Measurements from ENCODE around the gene LHFPL3. TPM values are rescaled to one million over a fixed set of nuclear protein-coding genes. Genes with fewer than 3 reads are reported as not detected.
A peak's percentile ranks its signal among the peaks of the same experiment; 100 is the strongest.
"Not testable (repeated sequence)": the region's sequence is repeated elsewhere in the genome, so short reads cannot be mapped to it uniquely, and the experiment has no call there.

The LHFPL3 gene
- total RNA-seq, 1 donor from 2014 or later: 7.2 TPM

DNA sequence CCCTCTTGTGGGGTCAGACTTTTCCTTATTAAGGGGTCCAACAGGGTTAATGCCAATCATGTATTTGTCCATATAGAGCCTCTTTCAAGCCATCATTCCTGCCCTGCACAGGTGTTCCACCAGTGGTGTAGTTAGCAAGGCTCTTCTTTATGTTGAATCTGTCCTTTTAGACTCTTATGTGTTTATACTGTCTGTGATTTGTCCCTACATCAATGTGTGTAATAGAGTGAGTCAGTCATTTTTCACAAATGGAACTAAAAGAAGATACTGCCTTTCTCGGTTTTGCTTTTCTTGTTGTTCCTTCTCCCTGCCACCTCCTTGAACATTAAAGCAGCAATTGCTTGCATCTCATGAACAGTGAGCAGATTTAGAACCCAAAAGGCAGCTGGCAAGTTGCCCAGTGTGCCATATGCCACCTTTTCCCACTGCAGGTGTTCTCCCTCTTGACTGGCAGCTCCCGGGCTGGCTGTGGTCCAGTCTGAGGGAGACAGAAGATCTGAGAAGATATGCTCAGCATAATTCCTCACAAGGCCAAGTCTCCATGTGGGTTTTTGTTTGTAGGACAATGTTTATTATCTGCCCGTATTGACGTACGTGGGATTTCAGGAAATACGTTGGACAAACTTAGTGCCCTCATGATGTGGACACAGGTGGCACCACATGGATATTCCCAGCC lies 154.1 kb downstream of the LHFPL3 start:
- no peak for DNase-seq (ENCODE audit: low spot score)

DNA sequence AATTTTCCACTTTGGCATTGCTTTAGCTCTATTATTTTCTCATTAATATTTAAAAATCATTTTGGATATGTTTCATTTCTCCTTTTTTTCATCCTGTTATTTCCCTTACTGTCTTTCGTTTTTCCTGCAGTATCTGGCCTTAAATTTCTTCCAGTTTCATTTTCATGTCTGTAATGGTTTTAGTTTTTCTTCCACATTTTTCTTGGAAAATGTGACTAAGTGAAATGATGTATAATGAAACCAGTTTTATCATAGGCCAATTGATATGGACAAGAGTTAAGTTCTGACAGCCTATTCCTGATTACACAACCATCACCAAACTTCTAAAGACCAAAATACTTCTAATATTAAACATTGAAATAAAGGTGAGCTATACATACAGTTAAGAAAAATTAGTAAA lies 158.5 kb downstream of the LHFPL3 start:
- no peak for DNase-seq (ENCODE audit: low spot score)

DNA sequence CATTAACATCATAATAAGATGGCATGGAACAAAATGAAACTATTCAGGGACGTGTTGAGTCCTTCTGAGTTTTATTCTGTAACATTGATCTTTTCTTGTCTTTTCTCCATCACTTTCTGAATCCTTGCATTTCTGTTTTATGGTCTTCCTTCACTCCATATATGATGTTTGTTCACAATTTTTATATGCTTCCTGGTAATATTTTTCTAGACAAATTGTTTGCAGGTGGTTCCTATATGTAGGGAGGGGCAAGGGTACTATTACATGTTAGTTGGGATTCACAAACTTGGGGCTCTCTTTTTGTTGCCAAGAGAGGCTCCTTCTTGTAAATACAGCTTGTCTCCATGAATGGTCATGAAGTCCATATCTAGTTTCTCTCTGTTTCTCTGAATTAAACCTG lies 159.2 kb downstream of the LHFPL3 start:
- no peak for DNase-seq (ENCODE audit: low spot score)

DNA sequence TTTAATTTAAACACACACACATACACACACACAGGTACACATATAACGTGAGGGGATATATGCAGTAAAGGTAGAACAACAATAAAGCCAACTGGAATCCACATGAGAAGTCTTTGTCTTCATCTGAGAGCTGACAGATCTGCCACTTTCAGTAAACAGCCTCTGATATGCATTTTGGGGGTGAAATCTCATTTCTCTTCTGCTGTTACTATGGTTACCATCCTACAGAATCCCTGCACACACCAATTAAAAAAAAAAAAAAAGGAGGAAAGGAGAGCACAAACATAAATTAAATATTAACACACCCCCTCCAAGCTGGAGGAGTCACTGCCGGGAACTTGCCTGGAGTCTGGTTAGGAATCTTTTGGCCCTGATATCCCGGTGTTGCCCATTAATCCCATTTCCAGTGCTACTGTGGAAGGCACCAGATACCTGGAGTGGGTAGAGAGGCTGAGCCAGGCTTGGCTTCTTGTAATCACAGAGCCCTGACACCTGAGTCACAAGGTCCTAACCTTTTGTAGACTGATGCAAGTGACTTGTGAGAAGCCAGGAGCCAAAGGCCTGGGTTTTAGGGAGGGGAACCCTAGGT lies 169.1 kb downstream of the LHFPL3 start:
- no peak for DNase-seq (ENCODE audit: low spot score)

DNA sequence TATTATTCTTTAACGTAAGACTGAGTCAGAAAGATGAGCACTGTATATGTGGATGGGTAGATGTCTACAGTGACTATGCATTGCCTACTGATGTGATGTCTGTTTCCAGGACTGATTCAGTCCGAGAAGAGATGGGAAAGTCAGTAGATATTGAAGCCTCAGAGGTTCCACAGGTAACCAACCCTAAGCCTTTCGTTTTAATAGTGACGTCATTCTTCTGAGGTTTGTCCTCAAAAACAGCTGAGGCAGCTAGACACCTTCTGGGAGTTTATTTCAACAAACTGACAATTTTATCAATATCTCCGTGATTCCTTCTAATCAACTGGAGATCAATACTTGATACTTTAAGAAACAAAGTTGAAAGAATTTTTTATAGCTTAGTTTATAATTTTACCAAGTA lies 171.6 kb downstream of the LHFPL3 start:
- no peak for DNase-seq (ENCODE audit: low spot score)

DNA sequence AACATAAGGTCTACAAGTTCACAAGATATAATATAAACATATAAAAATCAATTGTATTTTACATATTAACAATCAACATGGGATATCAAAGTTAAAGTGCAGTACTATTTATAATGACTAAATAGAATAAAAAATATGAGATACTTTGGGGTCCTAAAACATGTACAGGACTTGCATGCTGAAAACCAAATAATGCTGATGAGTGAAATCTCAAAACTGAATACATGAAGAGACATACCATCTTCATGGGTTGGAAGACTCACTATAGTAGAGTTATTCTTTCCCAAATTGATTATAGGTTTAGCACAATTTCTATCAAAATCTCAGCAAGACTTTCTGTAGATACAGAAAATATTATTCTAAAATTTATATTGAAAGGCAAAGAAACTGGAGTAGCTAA lies 181.5 kb downstream of the LHFPL3 start:
- DNase-seq (ENCODE audit: low spot score): no peak

DNA sequence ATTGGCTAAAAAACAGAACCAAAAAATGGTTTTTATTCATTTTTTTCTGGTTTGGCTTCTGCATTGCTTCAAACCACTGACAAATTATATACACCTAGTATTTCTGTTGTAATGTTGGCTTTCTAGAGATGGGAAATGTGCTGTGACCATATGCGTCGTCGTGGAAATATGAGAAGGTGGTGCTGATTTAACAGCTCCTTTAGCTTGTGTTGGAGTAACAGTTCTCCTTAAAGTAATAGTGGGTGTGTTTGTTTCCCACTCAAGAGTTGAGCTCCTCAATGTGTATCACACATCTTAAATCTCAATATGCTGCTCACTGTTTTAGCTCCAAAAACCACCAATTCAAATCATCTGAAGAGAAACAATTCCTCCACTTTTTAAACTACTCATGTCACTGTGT lies 196.4 kb downstream of the LHFPL3 start:
- DNase-seq (ENCODE audit: low spot score): no peak

DNA sequence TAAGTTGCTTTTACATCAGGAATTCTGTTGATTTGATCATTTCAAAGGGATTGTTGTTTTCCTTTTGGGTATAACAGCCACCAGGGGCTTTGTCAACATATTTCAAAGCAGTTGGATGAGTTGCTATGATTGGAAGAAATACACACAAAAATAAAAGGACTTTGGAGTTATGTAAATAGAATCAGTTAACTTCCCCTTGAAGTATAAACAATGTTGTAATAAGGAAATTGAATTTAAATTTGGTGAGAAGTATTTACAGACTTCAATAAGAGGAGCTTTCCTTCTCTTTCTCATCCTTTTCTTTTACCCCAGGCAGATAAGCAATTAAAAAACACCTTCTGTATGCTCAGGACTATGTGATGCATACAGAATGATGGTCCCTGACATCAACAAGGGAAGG lies 199.7 kb downstream of the LHFPL3 start:
- no peak for DNase-seq (ENCODE audit: low spot score)

DNA sequence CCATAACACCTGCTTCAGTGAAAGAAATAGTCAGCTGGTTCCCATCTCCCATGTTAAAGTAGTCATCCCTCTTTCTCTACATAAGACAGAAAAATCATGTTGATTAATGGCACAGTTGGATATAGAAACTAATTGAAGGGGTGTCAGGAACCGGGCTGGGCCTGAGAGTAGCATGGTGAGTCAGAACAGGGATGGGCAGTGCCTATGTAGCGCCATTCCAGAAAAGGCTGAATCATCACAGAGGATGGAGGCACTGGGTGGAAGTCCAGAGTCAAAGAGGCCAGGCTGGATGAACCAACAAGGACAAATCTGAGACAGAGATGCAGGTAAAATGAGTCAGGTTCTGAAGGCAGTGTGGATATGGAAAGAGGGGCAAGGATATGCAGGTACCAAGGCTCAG lies 201.2 kb downstream of the LHFPL3 start:
- no peak for DNase-seq (ENCODE audit: low spot score)

DNA sequence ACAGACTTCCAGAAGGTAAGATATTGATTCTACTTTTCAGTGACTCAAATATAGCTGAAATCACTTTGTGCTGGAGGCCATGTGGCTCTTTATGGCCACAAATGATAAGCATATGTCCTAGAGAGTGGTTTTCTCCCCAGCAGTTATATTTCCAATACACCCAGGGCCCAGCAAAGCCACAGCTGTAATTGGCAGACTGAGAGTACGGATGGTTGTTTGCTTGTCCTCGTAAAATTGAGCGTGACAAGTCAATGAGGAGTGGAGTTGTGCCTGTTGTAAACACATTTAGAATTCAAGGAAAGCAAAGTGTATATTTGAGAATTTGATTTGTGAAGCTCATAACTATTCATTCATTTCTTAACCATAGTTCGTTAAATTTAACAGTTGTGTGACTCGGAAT lies 201.8 kb downstream of the LHFPL3 start:
- no peak for DNase-seq (ENCODE audit: low spot score)

DNA sequence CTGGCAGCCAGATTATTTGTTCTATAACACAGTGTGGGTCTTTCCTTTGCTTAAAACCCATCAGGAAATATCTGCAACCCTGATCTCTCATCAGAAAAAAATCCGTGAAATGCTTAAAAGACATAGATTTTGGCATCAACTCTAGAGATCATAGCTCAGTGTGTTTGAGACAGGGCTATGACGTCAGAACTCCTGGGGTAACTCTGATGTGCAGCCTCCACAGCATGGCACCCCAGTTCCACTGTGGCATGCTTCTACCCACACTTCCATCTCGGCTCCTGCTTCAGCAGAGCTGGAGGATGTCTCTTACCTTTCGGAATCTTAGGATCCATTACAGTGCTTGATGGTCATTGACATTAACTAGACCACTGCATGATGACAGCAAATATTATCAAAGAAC lies 205.7 kb downstream of the LHFPL3 start:
- no peak for DNase-seq (ENCODE audit: low spot score)

DNA sequence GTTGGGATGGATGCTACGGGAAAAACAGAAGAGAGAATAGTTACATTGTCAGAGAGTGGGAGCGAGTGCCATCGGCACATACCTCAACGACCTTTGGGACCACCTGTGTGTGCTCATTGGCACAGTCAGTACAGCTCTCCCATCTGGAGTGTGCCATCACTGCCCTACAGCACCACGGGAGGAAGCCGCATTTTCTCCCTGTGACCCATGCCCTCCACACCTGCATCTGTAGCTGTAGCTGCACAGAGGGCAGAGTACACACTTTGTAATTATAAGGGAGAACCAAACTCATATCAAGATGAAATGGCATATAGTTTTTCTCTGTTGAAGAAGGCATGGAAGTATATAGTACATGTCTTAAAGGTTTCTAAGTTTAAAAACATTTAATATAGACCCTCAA lies 207.4 kb downstream of the LHFPL3 start:
- no peak for DNase-seq (ENCODE audit: low spot score)

DNA sequence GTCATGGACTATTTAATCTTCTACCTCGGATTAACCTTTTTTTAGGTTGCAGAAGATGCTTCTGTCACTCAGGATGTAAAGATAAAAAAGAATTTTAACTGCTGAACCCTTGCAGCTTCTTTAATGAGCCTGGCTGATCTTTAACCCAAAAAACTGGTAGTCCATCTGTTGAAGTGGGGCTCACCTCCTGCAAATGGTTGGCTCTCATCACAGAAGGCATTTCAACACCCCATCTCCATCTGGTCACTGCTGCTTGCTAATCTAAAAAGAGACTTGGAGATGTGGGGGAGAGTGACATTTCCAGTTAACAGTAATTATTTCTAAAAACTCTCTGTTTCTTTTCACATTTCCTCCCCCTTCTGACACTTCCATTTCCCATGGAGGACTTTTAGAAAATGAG lies 208.6 kb downstream of the LHFPL3 start:
- DNase-seq (ENCODE audit: low spot score): no peak

DNA sequence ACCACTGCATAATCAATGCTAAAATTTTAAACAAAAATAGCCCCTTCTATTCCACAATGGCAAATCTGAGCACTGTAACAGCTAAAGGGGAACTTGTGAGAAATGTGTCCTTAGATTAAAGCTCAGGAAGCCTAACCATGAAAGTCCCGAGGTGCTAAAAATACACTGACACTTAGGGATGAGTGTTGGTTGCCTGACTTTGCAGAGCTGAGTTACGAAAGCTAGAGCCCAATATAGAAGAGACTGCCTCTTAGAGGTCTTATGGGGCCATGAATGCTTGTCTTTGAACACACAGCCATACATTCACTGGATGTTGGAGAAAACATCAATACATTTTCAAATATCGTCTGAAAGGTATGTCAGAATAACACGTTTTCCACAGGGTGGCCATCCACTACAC lies 209.7 kb downstream of the LHFPL3 start:
- DNase-seq (ENCODE audit: low spot score): no peak

DNA sequence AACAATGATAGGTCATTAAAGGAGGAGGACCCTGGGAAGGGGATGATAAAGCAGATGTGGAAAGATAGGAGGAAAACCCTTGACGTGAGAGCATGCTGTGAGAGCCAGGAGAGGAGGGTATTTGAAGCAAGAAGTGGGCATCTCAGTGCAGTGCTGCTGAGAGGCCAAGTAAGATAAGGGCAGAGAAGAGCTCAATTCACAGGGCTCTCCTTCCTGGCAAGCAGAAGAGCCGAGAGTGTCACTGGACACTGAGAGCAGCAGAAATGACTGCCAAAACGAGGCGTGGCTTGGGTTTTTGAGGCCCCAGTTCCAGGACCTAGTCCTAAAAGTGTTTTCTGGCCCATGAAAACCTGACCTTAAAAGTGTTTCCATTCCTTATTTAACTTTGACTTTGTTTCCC lies 213.5 kb downstream of the LHFPL3 start:
- no peak for DNase-seq (ENCODE audit: low spot score)

DNA sequence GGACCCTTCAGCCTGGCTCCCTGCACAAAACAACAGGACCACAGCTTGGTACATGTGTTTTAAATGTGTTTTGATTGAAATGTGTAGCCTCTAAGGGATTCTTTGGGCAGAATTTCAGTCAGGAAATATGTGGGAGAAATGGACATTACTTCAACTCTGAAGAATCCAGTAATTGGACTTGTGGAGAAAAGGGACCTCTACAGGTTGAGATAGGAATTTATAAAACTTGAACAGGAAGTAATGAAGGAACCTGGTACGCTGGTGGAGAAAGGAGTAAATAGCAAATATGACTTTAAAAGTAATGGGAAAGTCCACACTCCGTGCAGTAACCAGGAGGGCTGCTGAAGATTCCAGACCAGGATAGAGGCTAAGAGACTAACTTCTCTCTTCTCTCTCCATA lies 220.5 kb downstream of the LHFPL3 start:
- no peak for DNase-seq (ENCODE audit: low spot score)

DNA sequence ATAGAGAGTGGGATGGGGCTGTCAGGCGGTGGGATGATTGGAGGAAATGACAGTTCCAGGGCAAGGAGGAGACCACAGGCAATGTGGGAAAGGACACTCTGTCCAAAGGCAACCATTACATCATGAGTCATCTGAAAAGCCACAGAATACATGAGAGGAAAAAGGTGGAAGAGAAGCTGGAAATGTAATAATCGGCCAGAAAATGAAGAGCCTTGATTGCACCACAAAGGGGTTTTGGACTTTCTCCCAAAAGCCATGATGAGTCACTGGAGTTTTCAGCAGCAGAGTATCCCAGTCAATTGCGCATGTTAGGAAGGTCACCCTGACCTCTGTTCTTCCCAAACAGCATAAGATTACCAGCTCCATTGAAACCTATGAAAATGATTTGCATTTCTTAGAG lies 222.0 kb downstream of the LHFPL3 start:
- DNase-seq (ENCODE audit: low spot score): no peak

DNA sequence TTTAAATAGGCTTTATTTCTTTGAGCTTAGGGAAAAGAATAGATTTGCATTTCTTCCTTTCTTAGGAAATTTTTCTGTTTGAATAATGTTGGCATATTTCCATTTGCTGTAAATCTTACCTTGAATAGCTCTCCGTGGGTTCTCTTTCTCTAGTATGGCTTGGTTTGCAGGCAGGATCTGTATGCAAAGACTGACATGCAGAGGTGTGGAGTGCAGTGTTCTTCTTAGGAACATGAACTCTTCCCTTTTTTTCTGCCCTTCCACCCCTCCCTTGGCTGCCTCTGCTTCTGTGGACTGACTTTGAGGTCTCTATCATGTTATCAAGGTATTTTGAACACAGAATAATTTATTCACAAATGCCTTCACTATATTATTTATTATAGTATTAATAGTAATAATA lies 222.8 kb downstream of the LHFPL3 start:
- no peak for DNase-seq (ENCODE audit: low spot score)

DNA sequence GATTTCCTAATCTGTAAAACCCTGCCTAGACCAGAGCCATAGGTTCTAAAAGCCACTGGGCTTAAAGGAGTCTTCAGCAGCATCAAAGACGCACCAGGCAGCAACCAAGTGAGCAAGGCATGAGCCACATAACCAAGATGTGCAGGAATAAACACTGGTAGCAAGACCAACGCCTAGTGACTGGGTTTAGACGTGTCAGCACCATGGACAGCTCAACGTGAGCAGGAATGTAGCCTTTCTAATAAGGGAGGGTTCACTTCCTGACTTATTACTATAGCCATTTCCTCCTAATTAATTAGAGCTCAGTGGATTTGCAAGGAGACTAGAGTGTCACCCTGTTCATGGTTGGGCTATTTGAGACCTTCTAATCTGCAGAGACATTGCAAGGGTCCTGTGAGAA lies 223.7 kb downstream of the LHFPL3 start:
- peak; percentile 17 for DNase-seq (ENCODE audit: low spot score)

DNA sequence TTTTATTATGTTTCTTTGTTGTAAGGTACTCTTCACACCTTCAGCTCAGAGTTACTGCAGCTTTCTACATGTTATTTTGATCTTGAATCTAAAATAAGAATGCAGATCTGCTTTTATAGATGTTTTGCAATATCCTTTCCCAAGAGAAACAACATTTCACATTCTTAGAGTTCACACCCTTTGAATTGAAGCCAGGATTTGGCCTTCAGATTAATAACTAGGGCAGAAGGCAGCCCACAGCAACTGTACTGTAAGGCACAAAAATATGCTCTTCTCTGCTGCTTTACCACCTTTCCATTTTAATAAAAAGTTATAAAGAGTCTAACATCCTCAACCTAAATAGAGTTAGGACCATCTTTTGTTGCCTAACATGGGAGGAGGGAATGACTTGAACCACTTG lies 224.7 kb downstream of the LHFPL3 start:
- DNase-seq (ENCODE audit: low spot score): no peak

DNA sequence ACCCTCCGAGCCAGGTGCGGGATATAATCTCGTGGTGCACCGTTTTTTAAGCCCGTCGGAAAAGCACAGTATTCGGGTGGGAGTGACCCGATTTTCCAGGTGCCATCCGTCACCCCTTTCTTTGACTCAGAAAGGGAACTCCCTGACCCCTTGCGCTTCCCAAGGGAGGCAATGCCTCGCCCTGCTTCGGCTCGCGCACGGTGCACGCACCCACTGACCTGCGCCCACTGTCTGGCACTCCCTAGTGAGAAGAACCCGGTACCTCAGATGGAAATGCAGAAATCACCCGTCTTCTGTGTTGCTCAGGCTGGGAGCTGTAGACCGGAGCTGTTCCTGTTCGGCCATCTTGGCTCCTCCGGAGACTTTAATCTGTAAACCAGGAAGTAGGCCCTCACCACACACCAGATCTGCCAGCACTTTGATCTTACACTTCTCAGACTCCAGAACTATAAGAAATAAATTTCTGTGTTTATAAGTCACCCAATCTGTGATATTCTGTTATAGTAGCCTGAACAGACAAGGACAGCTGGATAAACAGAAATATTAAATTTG lies 235.0 kb downstream of the LHFPL3 start:
- not testable (repeated sequence) for DNase-seq (ENCODE audit: low spot score)

DNA sequence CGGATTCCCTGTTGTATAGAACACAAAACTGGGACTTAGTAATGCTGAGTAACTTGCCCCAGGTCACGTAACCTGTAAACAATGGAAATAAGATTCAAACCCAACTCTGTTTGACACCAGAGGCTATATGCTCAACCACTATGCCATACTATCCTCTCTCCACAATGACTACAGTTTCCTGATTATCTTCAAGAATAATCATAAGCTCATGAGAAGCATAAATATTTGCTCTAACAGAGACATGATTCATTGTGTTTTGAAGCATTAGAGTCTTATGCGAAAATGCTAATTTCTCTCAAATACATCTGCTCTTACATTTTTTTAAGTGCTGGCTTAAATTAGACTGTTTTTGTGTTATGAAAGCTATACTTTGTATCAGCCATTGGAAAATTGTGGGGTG lies 241.3 kb downstream of the LHFPL3 start:
- DNase-seq (ENCODE audit: low spot score): no peak

DNA sequence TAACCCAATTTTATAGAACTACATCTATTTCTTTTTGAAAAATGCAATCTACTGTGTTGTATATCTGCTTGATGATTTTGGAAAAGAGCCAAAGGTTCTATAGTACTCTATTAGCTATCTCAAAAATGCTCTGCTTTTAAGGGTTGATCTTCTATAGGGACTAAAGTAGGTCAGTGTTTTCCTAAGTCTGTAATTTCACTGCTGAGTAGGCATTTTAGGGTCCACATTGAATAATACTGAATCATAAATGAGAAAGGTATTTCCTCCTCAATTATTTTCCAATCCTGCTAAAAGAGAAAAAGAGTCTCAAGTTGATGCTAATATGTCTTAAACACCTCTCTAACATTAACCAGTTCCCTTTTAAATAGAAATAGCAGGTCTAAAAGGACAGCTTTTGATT lies 244.2 kb downstream of the LHFPL3 start:
- DNase-seq (ENCODE audit: low spot score): no peak

DNA sequence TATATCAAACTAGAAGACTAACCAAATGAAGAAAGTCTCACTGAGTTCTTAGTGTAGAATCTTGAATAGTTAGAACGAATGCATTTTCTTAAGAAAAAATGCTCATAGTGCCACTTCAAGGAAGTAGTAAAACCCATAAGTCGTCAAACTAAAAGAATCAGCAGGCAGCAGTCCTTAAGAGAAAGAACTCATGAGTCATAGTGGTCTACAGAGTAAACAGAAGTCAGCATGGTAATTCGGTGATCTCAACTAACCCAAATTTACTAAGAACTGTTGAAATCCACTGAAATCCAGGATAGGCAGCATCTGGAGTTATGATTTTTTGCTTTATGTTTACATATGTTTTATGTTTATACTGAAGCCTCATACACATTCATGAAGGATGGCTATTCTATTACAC lies 256.2 kb downstream of the LHFPL3 start:
- DNase-seq (ENCODE audit: low spot score): no peak
